Transverse colon (tissue), 4 donors: Measurements from ENCODE around the gene SSBP4. TPM values are rescaled to one million over a fixed set of nuclear protein-coding genes. Genes with fewer than 3 reads are reported as not detected.

ENCODE experiments used
- DNase-seq: peaks from one replicate; pipeline ENCODE4 v3.0.0-alpha.2; 2019
- H3K27ac ChIP-seq, 4 donors: fragments of 200-600 bp; sonication (generic); 2 replicates each; pipeline ENCODE4 v1.5.1; 2016 to 2018; ENCODE audit warnings: inconsistent platforms in 4 of 4
- H3K27me3 ChIP-seq: fragments of 200-600 bp; sonication (generic); 2 replicates; pipeline ENCODE4 v1.5.1; 2017; ENCODE audit warnings: inconsistent platforms
- H3K36me3 ChIP-seq, 4 donors: fragments of 200-600 bp; sonication (generic); 2 replicates each; pipeline ENCODE4 v1.5.1; 2017 to 2019; ENCODE audit warnings: inconsistent platforms in 4 of 4
- H3K4me1 ChIP-seq, 4 donors: fragments of 200-600 bp; sonication (generic); 2 replicates each; pipeline ENCODE4 v1.5.1; 2017 to 2020; ENCODE audit warnings: inconsistent platforms in 4 of 4
- H3K4me3 ChIP-seq, 4 donors: fragments of 200-600 bp; sonication (generic); 1 replicate in 1 of 4; 2 replicates in 3 of 4; pipeline versions ENCODE4 v1.5.1 to v1.6.1; 2017 to 2019; ENCODE audit warnings: inconsistent platforms in 4 of 4
- H3K9me3 ChIP-seq, 2 donors: fragments of 200-600 bp; sonication (generic); 2 replicates each; pipeline ENCODE4 v1.5.1; 2017 to 2019; ENCODE audit warnings: inconsistent platforms in 2 of 2
- CTCF ChIP-seq, 5 experiments: fragments of 200-600 bp in 3 of 5; fragments of 450-650 bp in 2 of 5; sonication (generic) in 3 of 5; IDR thresholded peaks; 1 replicate in 2 of 5; 2 replicates in 3 of 5; pipeline ENCODE4 v1.5.1; 2016 to 2017; ENCODE audit warnings: antibody characterized with exemption in 5 of 5, inconsistent platforms in 3 of 5, mild to moderate bottlenecking in 2 of 5, moderate library complexity in 1 of 5
- EP300 ChIP-seq: sonication (generic); formaldehyde crosslinking; IDR thresholded peaks from one replicate; pipeline ENCODE4 v1.6.1; 2017; ENCODE audit warnings: antibody characterized with exemption, low read depth
- POLR2A ChIP-seq: fragments of 450-650 bp; IDR thresholded peaks from one replicate; pipeline ENCODE4 v1.6.1; 2016; ENCODE audit warnings: antibody characterized with exemption, mild to moderate bottlenecking, moderate library complexity
- POLR2AphosphoS5 ChIP-seq, 3 donors: sonication (generic); formaldehyde crosslinking; IDR thresholded peaks; one replicate each; pipeline ENCODE4 v1.6.1; 2016; ENCODE audit warnings: antibody characterized with exemption in 3 of 3
- WGBS, 2 donors: methylation state at CpG; one replicate each; pipeline ENCODE4 v1.1.5; 2018; ENCODE audit warnings: low coverage in 1 of 2; 5-methylcytosine and 5-hydroxymethylcytosine counted together
- in situ Hi-C, 4 donors: fragments of 200-750 bp; cut with MboI; loops; one replicate each; pipeline versions ENCODE4 v1.15.0 to v1.15.1; 2017; ENCODE audit warnings: low sequenced_read_pairs in 3 of 4, low pct_ligation_motif_present in 1 of 4, low pct_unique_long_range_greater_than_20kb in 1 of 4
- intact Hi-C: fragments of 100-400 bp; cut with DNase I; formaldehyde crosslinking; loops from one replicate; pipeline ENCODE4 v1.15.1; 2023; ENCODE audit warnings: low total_unique reads
- total RNA-seq, 4 donors: library from RNA; depleted of rRNA; stranded (reverse); fragments of >200 nt; gene quantifications; one replicate each; pipeline ENCODE4 v1.1.0, GENCODE V29; 2016

Gene SSBP4
- total RNA-seq, 4 donors from 2014 or later, result 9.4 to 40.4 (median 32.2) TPM

- no peak for DNase-seq
- Histone ChIP-seq H3K27me3 (no peaks in the 10 kb centered on the region), H3K4me3 (no peak overlapping the region), H3K9me3 (no peaks in the 10 kb centered on the region), H3K27ac (no peak overlapping the region), H3K36me3 (no peaks in the 10 kb centered on the region), H3K4me1 (peaks cover 33 to 51% (median 42%) of the 10 kb centered on the region in 4 donors)
- in situ Hi-C loops, result loop anchor here (25.0 kb wide), 3 partner anchors 119 to 394 kb away; partner anchors contain the start of genes REX1BD (in 2 of the 4) and UPF1 (in 2 of the 4)
- WGBS, 2 donors, result 91% methylated on average over 3 of the region's 3 CpGs; no CpG with 5 or more reads in 1 of the 2 donors
- no peak for TF ChIP-seq CTCF (IDR thresholded peaks at IDR 0.05)
- TF ChIP-seq POLR2AphosphoS5 (IDR thresholded peaks at IDR 0.05), result no peak
- TF ChIP-seq POLR2A, result no peak
- no peak for TF ChIP-seq EP300
- intact Hi-C loops, result loop anchor here (10.0 kb wide), 1 partner anchor 47 kb away; no protein-coding TSS in a partner anchor
These were observed 48.8 kb downstream of the SSBP4 start for GRCh38 chr19:18467978-18468377.

GRCh38 chr19:18468517-18468916, 49.3 kb downstream of the SSBP4 start:
- H3K36me3 ChIP-seq, result no peaks in the 10 kb centered on the region
- no peak for TF ChIP-seq EP300
- TF ChIP-seq CTCF (IDR thresholded peaks at IDR 0.05), result no peak
- no peak for TF ChIP-seq POLR2A
- TF ChIP-seq POLR2AphosphoS5 (IDR thresholded peaks at IDR 0.05), result no peak
- no peak for DNase-seq
- H3K4me3 ChIP-seq, result no peak overlapping the region
- WGBS, 2 donors, result 84% methylated on average over 3 of the region's 3 CpGs; no CpG with 5 or more reads in 1 of the 2 donors
- no peak overlapping the region for H3K27ac ChIP-seq
- no peaks in the 10 kb centered on the region for H3K9me3 ChIP-seq
- intact Hi-C loops (loop anchor here (10.0 kb wide), 1 partner anchor 46 kb away; no protein-coding TSS in a partner anchor), in situ Hi-C loops (loop anchor here (25.0 kb wide), 3 partner anchors 119 to 394 kb away; partner anchors contain the start of genes REX1BD (in 2 of the 4) and UPF1 (in 2 of the 4))
- H3K27me3 ChIP-seq, result no peaks in the 10 kb centered on the region
- H3K4me1 ChIP-seq, result peaks cover 37 to 51% (median 45%) of the 10 kb centered on the region in 4 donors

DNA sequence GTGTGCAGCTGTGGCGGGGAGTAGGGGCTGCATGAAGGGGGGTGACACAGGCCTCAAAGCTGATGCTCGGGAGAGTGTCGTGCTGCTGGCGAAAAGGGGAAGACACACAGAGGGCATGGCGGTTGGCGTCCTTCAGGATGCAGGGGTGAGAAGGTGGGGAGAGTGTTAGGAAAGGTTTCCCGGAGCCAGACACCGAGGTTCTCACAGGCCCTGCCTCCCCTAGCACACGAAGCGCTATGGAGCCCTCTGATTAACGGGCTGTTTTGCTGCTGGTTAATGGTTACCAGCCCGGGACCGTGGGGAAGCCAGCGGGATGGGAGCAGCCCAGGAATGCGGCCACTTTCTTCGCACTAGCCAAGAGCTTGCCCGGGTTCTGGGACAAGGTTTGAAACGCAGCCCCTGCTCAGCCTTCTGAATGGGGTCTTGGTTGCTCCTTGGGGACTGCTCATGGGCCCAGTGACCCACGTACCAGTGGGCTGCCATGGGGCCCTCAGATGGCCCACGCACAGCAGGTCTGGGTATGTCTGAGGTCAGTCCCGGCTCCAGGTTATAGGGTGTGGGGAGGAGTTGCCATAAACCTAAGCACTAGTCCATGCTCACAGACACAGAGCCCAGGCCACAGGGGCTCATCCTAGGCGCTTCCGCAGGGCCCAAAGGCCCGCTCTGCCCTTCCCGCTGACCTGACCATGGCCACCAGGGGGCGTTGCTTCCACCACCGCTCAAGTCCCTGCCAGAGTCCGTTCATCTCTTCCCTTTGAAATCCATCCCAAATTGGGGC, 50.1 kb downstream of the SSBP4 start:
- H3K36me3 ChIP-seq, result no peaks in the 10 kb centered on the region
- H3K9me3 ChIP-seq, result no peaks in the 10 kb centered on the region
- H3K4me3 ChIP-seq, result no peak overlapping the region
- no peaks in the 10 kb centered on the region for H3K27me3 ChIP-seq
- H3K27ac ChIP-seq, result peak overlapping the region in 2 of 4 donors; percentile 4 to 11
- in situ Hi-C loops (loop anchor here (25.0 kb wide), 3 partner anchors 118 to 393 kb away; partner anchors contain the start of genes REX1BD (in 2 of the 4) and UPF1 (in 2 of the 4)), intact Hi-C loops (loop anchor here (10.0 kb wide), 1 partner anchor 46 kb away; no protein-coding TSS in a partner anchor)
- WGBS, 2 donors, result 71% methylated on average over 28 of the region's 28 CpGs; no CpG with 5 or more reads in 1 of the 2 donors
- no peak for TF ChIP-seq POLR2AphosphoS5 (IDR thresholded peaks at IDR 0.05)
- TF ChIP-seq CTCF (IDR thresholded peaks at IDR 0.05), result peak; percentile 75 to 86 (median 83)
- H3K4me1 ChIP-seq, result peaks cover 41 to 54% (median 49%) of the 10 kb centered on the region in 4 donors
- DNase-seq, result peak; percentile 71

- H3K4me3 ChIP-seq, result no peak overlapping the region
- no peaks in the 10 kb centered on the region for H3K9me3 ChIP-seq
- no peak overlapping the region for H3K27ac ChIP-seq
- in situ Hi-C loops, result loop anchor here (25.0 kb wide), 3 partner anchors 117 to 392 kb away; partner anchors contain the start of genes REX1BD (in 2 of the 4) and UPF1 (in 2 of the 4)
- no peaks in the 10 kb centered on the region for H3K27me3 ChIP-seq
- H3K36me3 ChIP-seq, result no peaks in the 10 kb centered on the region
- no peak for DNase-seq
- WGBS, 2 donors, result 68% methylated on average over 2 of the region's 2 CpGs; no CpG with 5 or more reads in 1 of the 2 donors
- peaks cover 41 to 54% (median 49%) of the 10 kb centered on the region in 4 donors for H3K4me1 ChIP-seq
- TF ChIP-seq CTCF (IDR thresholded peaks at IDR 0.05), result no peak
- no peak for TF ChIP-seq EP300
- TF ChIP-seq POLR2A, result no peak
- TF ChIP-seq POLR2AphosphoS5 (IDR thresholded peaks at IDR 0.05), result no peak
- intact Hi-C loops, result no loop called here
These were observed 51.6 kb downstream of the SSBP4 start for GRCh38 chr19:18470787-18471186.
